GM12873 (cell line): ENCODE data around the gene B3GNT3.

ENCODE experiments used
- TF ChIP-seq, protein P1 (sequence below): IDR thresholded peaks from 2 replicates; pipeline ENCODE4 v1.5.1; 2012; ENCODE audit warnings: low read depth, mild to moderate bottlenecking, moderate library complexity, low read length, control low read depth; ENCODE audit not compliant: insufficient read depth; ENCODE audit errors: missing control alignments

B3GNT3 gene

GRCh38 chr19:17761148-17761547, 33.8 kb upstream of the B3GNT3 start:
- TF ChIP-seq, protein P1, sequence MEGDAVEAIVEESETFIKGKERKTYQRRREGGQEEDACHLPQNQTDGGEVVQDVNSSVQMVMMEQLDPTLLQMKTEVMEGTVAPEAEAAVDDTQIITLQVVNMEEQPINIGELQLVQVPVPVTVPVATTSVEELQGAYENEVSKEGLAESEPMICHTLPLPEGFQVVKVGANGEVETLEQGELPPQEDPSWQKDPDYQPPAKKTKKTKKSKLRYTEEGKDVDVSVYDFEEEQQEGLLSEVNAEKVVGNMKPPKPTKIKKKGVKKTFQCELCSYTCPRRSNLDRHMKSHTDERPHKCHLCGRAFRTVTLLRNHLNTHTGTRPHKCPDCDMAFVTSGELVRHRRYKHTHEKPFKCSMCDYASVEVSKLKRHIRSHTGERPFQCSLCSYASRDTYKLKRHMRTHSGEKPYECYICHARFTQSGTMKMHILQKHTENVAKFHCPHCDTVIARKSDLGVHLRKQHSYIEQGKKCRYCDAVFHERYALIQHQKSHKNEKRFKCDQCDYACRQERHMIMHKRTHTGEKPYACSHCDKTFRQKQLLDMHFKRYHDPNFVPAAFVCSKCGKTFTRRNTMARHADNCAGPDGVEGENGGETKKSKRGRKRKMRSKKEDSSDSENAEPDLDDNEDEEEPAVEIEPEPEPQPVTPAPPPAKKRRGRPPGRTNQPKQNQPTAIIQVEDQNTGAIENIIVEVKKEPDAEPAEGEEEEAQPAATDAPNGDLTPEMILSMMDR: no peak

DNA sequence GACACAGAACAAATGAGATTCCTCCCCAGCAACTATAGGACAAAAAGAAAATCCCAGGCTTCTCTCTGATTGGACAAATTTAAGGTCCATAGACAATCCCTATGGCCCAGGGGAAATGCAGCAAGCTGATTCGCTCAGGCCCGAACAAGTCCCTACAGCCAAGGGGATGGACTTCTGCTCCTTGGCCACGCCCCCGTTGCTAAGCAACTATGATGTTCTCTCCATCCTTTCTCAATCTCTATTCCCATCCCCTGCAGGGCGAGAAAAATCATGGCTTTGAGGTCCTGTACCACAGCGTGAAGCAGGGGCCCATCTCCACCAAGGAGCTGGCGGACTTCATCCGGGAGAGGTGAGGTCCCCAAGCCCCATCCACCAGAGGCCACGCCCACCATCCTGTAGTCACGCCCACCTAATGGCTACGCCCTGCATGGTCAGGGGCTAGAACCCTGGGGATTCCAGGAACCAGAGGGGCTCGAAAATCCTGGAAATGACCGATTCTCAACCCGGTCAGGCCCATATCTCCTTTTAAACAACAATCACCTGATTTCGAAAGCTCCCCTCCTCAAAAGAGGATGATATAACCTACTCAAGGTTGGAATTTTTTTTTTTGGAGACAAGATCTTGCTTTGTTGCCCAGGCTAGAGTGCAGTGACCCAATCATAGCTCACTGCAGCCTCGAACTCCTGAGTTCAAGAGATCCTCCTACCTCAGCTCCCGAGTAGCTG, 32.3 kb upstream of the B3GNT3 start:
- TF ChIP-seq, protein P1: no peak

GRCh38 chr19:17764348-17764747, 30.6 kb upstream of the B3GNT3 start:
- TF ChIP-seq, protein P1: no peak

DNA sequence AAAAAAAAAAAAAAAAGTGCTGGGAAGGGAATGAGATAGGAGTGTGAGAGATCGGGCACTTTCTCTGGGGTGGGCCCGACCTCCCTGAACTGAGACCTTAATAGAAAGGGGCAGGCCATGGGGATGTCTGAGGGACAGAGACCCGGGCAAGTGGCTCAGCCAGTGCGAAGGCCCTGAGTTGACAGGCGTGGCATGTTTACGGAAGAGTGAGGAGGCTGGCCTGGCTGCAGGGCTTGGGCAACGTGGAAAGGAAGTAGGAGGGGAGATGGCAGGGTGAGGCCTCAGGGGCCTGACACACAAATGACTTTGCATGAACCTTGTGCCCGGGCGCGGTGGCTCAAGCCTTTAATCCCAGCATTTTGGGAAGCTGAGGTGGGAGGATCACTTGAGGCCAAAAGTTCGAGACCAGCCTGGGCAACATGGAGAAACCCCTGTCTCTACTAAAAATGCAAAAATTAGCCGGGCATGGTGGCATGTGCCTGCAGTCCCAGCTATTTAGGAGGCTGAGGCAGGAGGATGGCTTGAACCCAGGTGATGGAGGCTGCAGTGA, 29.8 kb upstream of the B3GNT3 start:
- TF ChIP-seq, protein P1: no peak

GRCh38 chr19:17766543-17767131, 28.3 kb upstream of the B3GNT3 start:
- TF ChIP-seq, protein P1: peak; percentile 69

GRCh38 chr19:17767559-17767958, 27.4 kb upstream of the B3GNT3 start:
- TF ChIP-seq, protein P1: no peak

DNA sequence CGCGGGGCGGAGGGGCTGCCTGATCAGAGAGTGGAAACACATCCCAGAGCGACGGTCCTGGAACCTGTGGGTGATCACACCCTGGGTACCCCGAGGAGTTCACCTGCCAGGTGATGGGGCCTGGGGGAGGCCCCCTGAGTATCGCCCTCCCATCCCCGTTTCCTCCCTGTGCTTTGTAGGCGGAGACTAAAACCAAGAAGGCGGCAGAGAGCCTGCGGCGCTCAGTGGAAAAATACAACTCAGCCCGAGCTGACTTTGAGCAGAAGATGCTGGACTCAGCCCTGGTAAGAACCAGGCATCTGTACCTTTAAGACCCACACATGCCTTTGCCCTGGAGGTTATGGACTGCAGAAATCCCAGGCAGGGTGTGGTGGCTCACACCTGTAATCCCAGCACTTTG, 24.3 kb upstream of the B3GNT3 start:
- TF ChIP-seq, protein P1: no peak
